T-cell (primary cell): ENCODE results near the gene ANKRD44. TPM values are rescaled to one million over a fixed set of nuclear protein-coding genes. Genes with fewer than 3 reads are reported as not detected.
A peak's percentile ranks its signal among the peaks of the same experiment; 100 is the strongest.

Source experiments
- ATAC-seq, 4 experiments: fragments of 200-7000 bp in 3 of 4; fragments of 150-1000 bp in 1 of 4; cut with Tn5 transposase; replicated peaks in 1 of 4; 1 replicate in 3 of 4; 2 replicates in 1 of 4; pipeline ENCODE4 v1.10.0; 2021; ENCODE audit warnings: moderate library complexity in 3 of 4, mild to moderate bottlenecking in 2 of 4, moderate number of reproducible peaks in 1 of 4
- CTCF ChIA-PET, 2 donors: fragments of 300-600 bp; sonication (Branson Sonifier 250); formaldehyde crosslinking; loops; one replicate each; lab custom pipeline; 2022; ENCODE audit warnings: antibody characterized with exemption in 2 of 2; lab: Charles Lee
- POLR2A ChIA-PET, 2 donors: fragments of 300-600 bp; sonication (Branson Sonifier 250); formaldehyde crosslinking; loops; one replicate each; lab custom pipeline; 2022; ENCODE audit warnings: antibody characterized with exemption in 2 of 2; lab: Charles Lee
- DNase-seq, 35 experiments: peaks; one replicate each; pipeline versions ENCODE4 v3.0.0 to v3.0.0-alpha.2; 2013 to 2023
- H3K27ac ChIP-seq: one replicate; pipeline ENCODE4 v1.5.1; 2013; ENCODE audit warnings: low read length
- H3K27me3 ChIP-seq, 2 experiments: replicated peaks in 1 of 2; 1 replicate in 1 of 2; 2 replicates in 1 of 2; pipeline versions ENCODE4 v1.6.1 to v1.7.0; 2013; ENCODE audit warnings: low read length in 1 of 2, mixed read lengths in 1 of 2; ENCODE audit not compliant: control insufficient read depth in 2 of 2, insufficient read depth in 2 of 2; ENCODE audit errors: extremely low read depth in 1 of 2
- H3K36me3 ChIP-seq, 2 donors: 1 replicate in 1 of 2; 2 replicates in 1 of 2; pipeline versions ENCODE4 v1.6.1 to v1.7.0; 2013; ENCODE audit warnings: low read length in 1 of 2; ENCODE audit not compliant: control insufficient read depth in 2 of 2, insufficient read depth in 1 of 2; ENCODE audit errors: extremely low read depth in 1 of 2
- H3K4me1 ChIP-seq, 2 experiments: 1 replicate in 1 of 2; 2 replicates in 1 of 2; pipeline versions ENCODE4 v1.6.1 to v1.7.0; 2013; ENCODE audit warnings: low read length in 2 of 2, mixed read lengths in 1 of 2; ENCODE audit not compliant: insufficient read depth in 2 of 2, control insufficient read depth in 1 of 2; ENCODE audit errors: extremely low read depth in 1 of 2
- H3K4me3 ChIP-seq, 2 donors: 1 replicate in 1 of 2; 2 replicates in 1 of 2; pipeline versions ENCODE4 v1.5.1 to v1.7.0; 2013; ENCODE audit warnings: mild to moderate bottlenecking in 2 of 2, low read length in 1 of 2, moderate library complexity in 1 of 2; ENCODE audit not compliant: control insufficient read depth in 1 of 2; ENCODE audit errors: extremely low read depth in 1 of 2
- H3K9me3 ChIP-seq: 2 replicates; pipeline ENCODE4 v1.7.0; 2013
- H3K27ac Mint-ChIP-seq, 2 donors: one replicate each; pipeline ENCODE4 v1.8.0; 2020 to 2021; ENCODE audit warnings: mild to moderate bottlenecking in 2 of 2, mixed read lengths in 2 of 2
- H3K27me3 Mint-ChIP-seq, 2 donors: one replicate each; pipeline ENCODE4 v1.8.0; 2021 to 2022; ENCODE audit warnings: mixed read lengths in 2 of 2
- H3K36me3 Mint-ChIP-seq: one replicate; pipeline ENCODE4 v1.8.0; 2021; ENCODE audit warnings: mixed read lengths
- H3K4me1 Mint-ChIP-seq, 3 donors: one replicate each; pipeline ENCODE4 v1.8.0; 2020 to 2022; ENCODE audit warnings: mixed read lengths in 3 of 3, mild to moderate bottlenecking in 1 of 3
- H3K4me3 Mint-ChIP-seq, 3 donors: one replicate each; pipeline ENCODE4 v1.8.0; 2020 to 2022; ENCODE audit warnings: mild to moderate bottlenecking in 3 of 3, mixed read lengths in 3 of 3, moderate library complexity in 3 of 3
- H3K9me3 Mint-ChIP-seq, 3 donors: one replicate each; pipeline ENCODE4 v1.8.0; 2020 to 2022; ENCODE audit warnings: mixed read lengths in 3 of 3
- WGBS: methylation state at CpG from one replicate; pipeline ENCODE4 v1.1.5; 2013; ENCODE audit warnings: missing lambda C conversion rate; ENCODE audit not compliant: insufficient coverage; 5-methylcytosine and 5-hydroxymethylcytosine counted together
- total RNA-seq, 35 experiments: library from RNA in 6 of 35; stranded (reverse) in 6 of 35; fragments of 120-200 nt in 1 of 35; gene quantifications; one replicate each; pipeline versions ENCODE4 v1.2.1 to v1.2.4 and lab custom pipeline; 2013 to 2026

The ANKRD44 gene
- total RNA-seq, 5 donors from 2014 or later (not counting 1 experiment from before 2014, with no cell fraction given), result 225 to 333 (median 238) TPM

GRCh38 chr2:197209246-197209645 lies 101.3 kb downstream of the ANKRD44 start:
- Mint-ChIP-seq H3K9me3 (no peaks in the 10 kb centered on the region), H3K27me3 (no peaks in the 10 kb centered on the region), H3K4me3 (peak overlapping the region; percentile 52 to 79 (median 63)), H3K4me1 (peaks cover 97 to 99% (median 99%) of the 10 kb centered on the region in 3 donors), H3K27ac (peak overlapping the region; percentile 98 to 99), H3K36me3 (peaks cover 4% of the 10 kb centered on the region)
- peak overlapping the region; percentile 95 for H3K27ac ChIP-seq
- H3K4me1 ChIP-seq, result peaks cover 86 to 95% of the 10 kb centered on the region in 2 experiments
- H3K36me3 ChIP-seq, result peaks cover 0 to 7% of the 10 kb centered on the region in 2 donors
- no peak for ATAC-seq
- WGBS, result no CpG with 5 or more reads among the region's 2 CpGs
- no peaks in the 10 kb centered on the region for H3K27me3 ChIP-seq
- H3K9me3 ChIP-seq, result no peaks in the 10 kb centered on the region
- POLR2A ChIA-PET, result interaction anchor here (0.6 to 3.6 kb wide), 9 partner anchors 11 to 100 kb away, joined by 3 to 16 read pairs (median 4); no protein-coding TSS in a partner anchor
- CTCF ChIA-PET, result interaction anchor here (0.6 to 2.6 kb wide), 7 partner anchors 11 to 103 kb away, joined by 3 to 16 read pairs (median 3); no protein-coding TSS in a partner anchor
- DNase-seq, result no peak
- H3K4me3 ChIP-seq, result no peak overlapping the region

GRCh38 chr2:197208841-197209240 lies 101.7 kb downstream of the ANKRD44 start:
- H3K4me1 Mint-ChIP-seq, result peaks cover 96 to 98% (median 97%) of the 10 kb centered on the region in 3 donors
- no peaks in the 10 kb centered on the region for H3K9me3 Mint-ChIP-seq
- peaks cover 4% of the 10 kb centered on the region for H3K36me3 Mint-ChIP-seq
- Histone ChIP-seq H3K4me1 (peaks cover 86 to 91% of the 10 kb centered on the region in 2 experiments), H3K9me3 (no peaks in the 10 kb centered on the region), H3K36me3 (peaks cover 0 to 8% of the 10 kb centered on the region in 2 donors), H3K4me3 (no peak overlapping the region), H3K27ac (peak overlapping the region; percentile 95), H3K27me3 (no peaks in the 10 kb centered on the region)
- ATAC-seq, result peak in 2 of 4 experiments; percentile 17 to 24
- H3K4me3 Mint-ChIP-seq, result peak overlapping the region; percentile 52 to 79 (median 63)
- ChIA-PET CTCF (interaction anchor here (0.7 to 2.6 kb wide), 7 partner anchors 11 to 103 kb away, joined by 3 to 16 read pairs (median 3); no protein-coding TSS in a partner anchor), POLR2A (interaction anchor here (0.6 to 3.6 kb wide), 9 partner anchors 10 to 101 kb away, joined by 3 to 16 read pairs (median 4); no protein-coding TSS in a partner anchor)
- peak in 1 of 35 experiments; percentile 42 for DNase-seq
- WGBS, result no CpG with 5 or more reads among the region's 3 CpGs
- H3K27ac Mint-ChIP-seq, result peak overlapping the region; percentile 98 to 99
- no peaks in the 10 kb centered on the region for H3K27me3 Mint-ChIP-seq

- Mint-ChIP-seq H3K27me3 (no peaks in the 10 kb centered on the region), H3K27ac (peak overlapping the region; percentile 98 to 99), H3K4me3 (peak overlapping the region; percentile 25 to 69 (median 43)), H3K4me1 (peaks cover 93 to 98% (median 97%) of the 10 kb centered on the region in 3 donors), H3K36me3 (peaks cover 11% of the 10 kb centered on the region), H3K9me3 (no peaks in the 10 kb centered on the region)
- Histone ChIP-seq H3K27me3 (no peaks in the 10 kb centered on the region), H3K4me3 (no peak overlapping the region), H3K36me3 (peaks cover 0 to 13% of the 10 kb centered on the region in 2 donors), H3K9me3 (no peaks in the 10 kb centered on the region), H3K4me1 (peaks cover 85 to 86% of the 10 kb centered on the region in 2 experiments), H3K27ac (peak overlapping the region; percentile 95)
- DNase-seq, result peak in 2 of 35 experiments; percentile 44 to 50
- no CpG with 5 or more reads among the region's 6 CpGs for WGBS
- POLR2A ChIA-PET, result interaction anchor here (0.5 to 3.6 kb wide), 4 partner anchors 9 to 53 kb away, joined by 3 to 16 read pairs (median 8); no protein-coding TSS in a partner anchor
- CTCF ChIA-PET, result interaction anchor here (0.6 to 2.6 kb wide), 5 partner anchors 9 to 104 kb away, joined by 3 to 16 read pairs (median 4); no protein-coding TSS in a partner anchor
- ATAC-seq, result no peak
These were observed 102.6 kb downstream of the ANKRD44 start for GRCh38 chr2:197208024-197208423.

GRCh38 chr2:197207598-197207997 lies 103.0 kb downstream of the ANKRD44 start:
- peak overlapping the region; percentile 95 for H3K27ac ChIP-seq
- ATAC-seq (no peak), DNase-seq (no peak)
- peaks cover 91 to 98% (median 96%) of the 10 kb centered on the region in 3 donors for H3K4me1 Mint-ChIP-seq
- H3K9me3 ChIP-seq, result no peaks in the 10 kb centered on the region
- peaks cover 82 to 85% of the 10 kb centered on the region in 2 experiments for H3K4me1 ChIP-seq
- ChIA-PET CTCF (interaction anchor here (0.5 to 2.3 kb wide), 8 partner anchors 9 to 101 kb away, joined by 3 to 13 read pairs (median 4); no protein-coding TSS in a partner anchor), POLR2A (interaction anchor here (0.6 to 3.6 kb wide), 3 partner anchors 9 to 33 kb away, joined by 9 to 16 read pairs (median 9); no protein-coding TSS in a partner anchor)
- no peaks in the 10 kb centered on the region for H3K27me3 Mint-ChIP-seq
- no peaks in the 10 kb centered on the region for H3K9me3 Mint-ChIP-seq
- H3K27ac Mint-ChIP-seq, result peak overlapping the region; percentile 98 to 99
- peak overlapping the region; percentile 25 to 69 (median 43) for H3K4me3 Mint-ChIP-seq
- peaks cover 0 to 16% of the 10 kb centered on the region in 2 donors for H3K36me3 ChIP-seq
- no peaks in the 10 kb centered on the region for H3K27me3 ChIP-seq
- H3K4me3 ChIP-seq, result no peak overlapping the region
- no CpG with 5 or more reads among the region's 3 CpGs for WGBS
- H3K36me3 Mint-ChIP-seq, result peaks cover 14% of the 10 kb centered on the region

- H3K9me3 Mint-ChIP-seq, result no peaks in the 10 kb centered on the region
- WGBS, result 83% methylated on average over 1 of the region's 2 CpGs
- peak overlapping the region; percentile 98 to 99 for H3K27ac Mint-ChIP-seq
- peaks cover 90 to 97% (median 95%) of the 10 kb centered on the region in 3 donors for H3K4me1 Mint-ChIP-seq
- H3K27me3 Mint-ChIP-seq, result no peaks in the 10 kb centered on the region
- peak overlapping the region; percentile 25 to 69 (median 35) for H3K4me3 Mint-ChIP-seq
- ChIA-PET CTCF (interaction anchor here (0.5 to 2.3 kb wide), 9 partner anchors 8 to 101 kb away, joined by 3 to 13 read pairs (median 3); no protein-coding TSS in a partner anchor), POLR2A (interaction anchor here (0.6 to 3.6 kb wide), 4 partner anchors 9 to 33 kb away, joined by 9 to 16 read pairs (median 9); no protein-coding TSS in a partner anchor)
- DNase-seq, result no peak
- ATAC-seq, result no peak
- no peak overlapping the region for H3K4me3 ChIP-seq
- H3K4me1 ChIP-seq, result peaks cover 80 to 85% of the 10 kb centered on the region in 2 experiments
- H3K36me3 Mint-ChIP-seq, result peaks cover 17% of the 10 kb centered on the region
- no peaks in the 10 kb centered on the region for H3K27me3 ChIP-seq
- H3K36me3 ChIP-seq, result peaks cover 0 to 20% of the 10 kb centered on the region in 2 donors
- no peaks in the 10 kb centered on the region for H3K9me3 ChIP-seq
- H3K27ac ChIP-seq, result peak overlapping the region; percentile 95
These were observed 103.5 kb downstream of the ANKRD44 start for GRCh38 chr2:197207106-197207505.
